ENCODE data around the gene KCP.

The KCP gene

DNA sequence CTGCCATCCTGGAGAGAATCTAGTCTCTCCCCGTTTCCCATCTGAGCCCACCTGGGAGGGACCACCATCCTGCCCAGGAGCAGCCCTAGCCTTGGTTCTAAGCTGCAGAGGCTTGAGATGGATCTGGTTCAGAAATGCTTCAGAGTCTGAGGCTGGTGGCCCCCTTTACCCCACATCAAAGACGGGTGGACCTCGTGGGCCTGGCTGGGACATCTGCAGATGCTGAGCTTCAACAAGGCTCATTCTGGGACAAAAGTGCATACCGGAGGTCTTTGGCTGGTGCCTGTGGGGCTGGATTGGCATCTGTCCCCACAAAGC is 22.3 kb upstream of the KCP start:
- no peak for DNase-seq (ENCODE audit: low read depth)
- H3K4me3 ChIP-seq (ENCODE audit: low read length) = no peak overlapping the region

DNA sequence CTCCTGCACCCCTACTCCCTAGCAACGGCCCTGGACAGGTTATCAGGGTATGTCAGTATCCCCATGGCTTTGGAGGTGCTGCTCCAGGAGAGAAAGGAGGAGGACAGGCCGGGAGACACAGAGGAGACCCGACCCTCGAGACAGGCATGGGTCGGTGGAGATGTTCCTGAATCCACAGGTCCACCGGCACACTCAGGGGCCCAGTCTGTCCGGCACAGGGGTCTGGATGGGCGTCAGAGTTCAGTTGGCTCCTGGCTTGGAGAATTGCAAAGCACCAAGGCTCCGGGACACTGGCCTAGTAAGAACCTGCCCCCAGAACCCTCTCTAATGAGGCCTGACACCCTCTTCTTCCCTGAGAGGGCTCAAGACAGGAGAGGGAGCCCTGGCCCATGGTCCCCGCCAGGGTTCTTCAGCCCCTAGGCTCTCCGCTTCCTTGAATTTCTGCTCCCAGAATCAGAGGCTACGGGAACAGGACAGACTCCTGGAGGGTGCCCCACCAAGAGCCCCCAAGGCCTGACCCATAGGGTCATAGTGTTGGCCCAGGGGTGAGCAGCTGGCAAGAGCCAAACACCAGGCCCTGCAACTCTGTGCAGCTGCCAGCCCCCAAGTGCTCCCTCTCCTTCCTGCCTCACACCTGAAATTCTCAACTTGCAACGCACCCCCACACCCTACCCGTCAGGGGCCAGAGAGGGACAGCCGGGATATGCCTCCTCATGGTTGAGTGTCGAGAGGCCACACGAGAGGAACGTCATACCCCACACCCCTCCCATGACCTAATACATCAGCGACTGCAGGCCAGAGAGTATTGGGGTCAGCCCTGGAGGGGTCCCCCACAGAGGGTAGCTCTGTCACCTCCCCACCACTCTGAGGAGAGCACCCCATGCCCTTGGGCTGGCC is 21.7 kb upstream of the KCP start:
- no peak overlapping the region for H3K4me3 ChIP-seq (ENCODE audit: low read length)
- TF ChIP-seq, protein P1, sequence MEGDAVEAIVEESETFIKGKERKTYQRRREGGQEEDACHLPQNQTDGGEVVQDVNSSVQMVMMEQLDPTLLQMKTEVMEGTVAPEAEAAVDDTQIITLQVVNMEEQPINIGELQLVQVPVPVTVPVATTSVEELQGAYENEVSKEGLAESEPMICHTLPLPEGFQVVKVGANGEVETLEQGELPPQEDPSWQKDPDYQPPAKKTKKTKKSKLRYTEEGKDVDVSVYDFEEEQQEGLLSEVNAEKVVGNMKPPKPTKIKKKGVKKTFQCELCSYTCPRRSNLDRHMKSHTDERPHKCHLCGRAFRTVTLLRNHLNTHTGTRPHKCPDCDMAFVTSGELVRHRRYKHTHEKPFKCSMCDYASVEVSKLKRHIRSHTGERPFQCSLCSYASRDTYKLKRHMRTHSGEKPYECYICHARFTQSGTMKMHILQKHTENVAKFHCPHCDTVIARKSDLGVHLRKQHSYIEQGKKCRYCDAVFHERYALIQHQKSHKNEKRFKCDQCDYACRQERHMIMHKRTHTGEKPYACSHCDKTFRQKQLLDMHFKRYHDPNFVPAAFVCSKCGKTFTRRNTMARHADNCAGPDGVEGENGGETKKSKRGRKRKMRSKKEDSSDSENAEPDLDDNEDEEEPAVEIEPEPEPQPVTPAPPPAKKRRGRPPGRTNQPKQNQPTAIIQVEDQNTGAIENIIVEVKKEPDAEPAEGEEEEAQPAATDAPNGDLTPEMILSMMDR (IDR thresholded peaks at IDR 0.05; ENCODE audit: insufficient read depth, low read depth, low read length, missing control alignments) = no peak
- no peak for DNase-seq (ENCODE audit: low read depth)

More for the DNA sequence above, 22.3 kb upstream of the KCP start:
- TF ChIP-seq, protein P1 (IDR thresholded peaks at IDR 0.05; ENCODE audit: insufficient read depth, low read depth, low read length, missing control alignments) = no peak

DNA sequence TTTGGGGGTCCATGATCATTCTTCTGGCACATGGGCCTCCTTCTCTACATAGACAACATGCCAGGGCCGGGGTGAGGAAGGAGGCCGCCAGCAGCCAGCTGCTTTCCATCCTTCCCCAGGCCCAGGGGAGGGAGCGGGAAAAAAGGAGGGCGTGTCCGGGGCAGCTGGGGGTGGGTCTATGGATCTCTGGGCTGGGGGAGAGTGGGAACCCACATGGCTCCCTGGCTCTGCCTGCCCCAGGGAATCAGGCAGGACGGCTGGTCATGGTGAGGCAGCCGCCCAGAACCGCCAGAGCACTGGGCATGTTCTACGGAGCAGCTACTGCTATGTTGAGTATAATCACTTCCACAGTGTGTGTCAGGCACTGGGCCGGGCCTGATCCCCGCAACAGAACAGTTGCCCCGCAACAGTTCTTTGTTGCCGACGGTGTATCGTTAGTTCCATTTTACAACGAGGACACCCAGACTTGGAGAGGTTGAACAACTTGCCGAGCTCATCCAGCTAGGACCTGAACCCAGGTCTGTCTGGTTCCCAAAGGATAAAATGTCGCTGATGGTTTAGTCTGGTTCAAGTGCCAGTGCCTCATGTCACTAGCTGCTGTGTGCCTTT is 20.8 kb upstream of the KCP start:
- TF ChIP-seq, protein P1 (IDR thresholded peaks at IDR 0.05; ENCODE audit: insufficient read depth, low read depth, low read length, missing control alignments) = no peak
- DNase-seq (ENCODE audit: low read depth) = no peak
- no peak overlapping the region for H3K4me3 ChIP-seq (ENCODE audit: low read length)

DNA sequence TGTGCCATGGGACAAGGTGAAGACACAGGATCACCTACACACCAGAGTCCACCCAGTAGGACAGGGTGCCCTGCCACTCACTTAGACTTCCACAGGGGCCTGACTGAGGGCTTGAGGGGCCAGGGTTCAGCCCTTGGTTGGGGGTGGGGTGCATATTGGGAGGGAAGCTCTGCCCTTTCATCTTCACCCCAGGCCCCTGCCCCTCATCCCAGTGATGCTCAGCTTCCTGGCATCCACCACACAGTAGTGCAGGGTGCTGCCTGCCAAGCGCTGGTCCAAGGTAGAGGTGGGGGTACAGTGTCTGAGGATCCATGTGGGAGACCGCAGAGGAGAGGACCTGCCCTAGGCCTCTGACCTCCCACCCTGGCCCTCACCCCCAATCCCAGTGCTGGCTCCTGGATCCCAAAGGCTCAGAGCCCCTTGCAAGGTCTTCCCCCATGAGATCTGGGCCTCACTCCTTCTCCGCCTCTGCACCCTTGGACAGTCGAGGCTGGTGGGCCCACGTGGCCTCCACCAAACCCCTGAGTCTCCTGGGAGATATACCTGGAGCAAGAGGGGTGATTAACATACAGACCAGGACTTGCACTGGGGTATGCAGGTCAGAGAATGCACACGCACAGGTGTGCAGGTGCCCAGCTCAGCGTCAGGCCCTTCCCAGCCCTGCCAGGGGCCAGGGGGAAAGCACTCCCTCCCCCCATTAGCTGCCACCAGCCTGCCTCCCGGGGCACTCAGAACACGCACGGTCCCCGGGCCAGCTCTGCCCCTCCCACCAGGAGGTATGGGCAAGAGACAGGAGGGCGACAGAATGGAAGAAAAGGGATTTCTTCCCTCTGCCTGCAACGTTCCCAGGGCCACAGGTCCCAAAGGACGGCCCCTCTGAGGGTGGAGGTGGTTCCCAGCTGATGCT is 18.6 kb upstream of the KCP start:
- TF ChIP-seq, protein P1 (IDR thresholded peaks at IDR 0.05; ENCODE audit: insufficient read depth, low read depth, low read length, missing control alignments) = no peak
- no peak for DNase-seq (ENCODE audit: low read depth)
- no peak overlapping the region for H3K4me3 ChIP-seq (ENCODE audit: low read length)

DNA sequence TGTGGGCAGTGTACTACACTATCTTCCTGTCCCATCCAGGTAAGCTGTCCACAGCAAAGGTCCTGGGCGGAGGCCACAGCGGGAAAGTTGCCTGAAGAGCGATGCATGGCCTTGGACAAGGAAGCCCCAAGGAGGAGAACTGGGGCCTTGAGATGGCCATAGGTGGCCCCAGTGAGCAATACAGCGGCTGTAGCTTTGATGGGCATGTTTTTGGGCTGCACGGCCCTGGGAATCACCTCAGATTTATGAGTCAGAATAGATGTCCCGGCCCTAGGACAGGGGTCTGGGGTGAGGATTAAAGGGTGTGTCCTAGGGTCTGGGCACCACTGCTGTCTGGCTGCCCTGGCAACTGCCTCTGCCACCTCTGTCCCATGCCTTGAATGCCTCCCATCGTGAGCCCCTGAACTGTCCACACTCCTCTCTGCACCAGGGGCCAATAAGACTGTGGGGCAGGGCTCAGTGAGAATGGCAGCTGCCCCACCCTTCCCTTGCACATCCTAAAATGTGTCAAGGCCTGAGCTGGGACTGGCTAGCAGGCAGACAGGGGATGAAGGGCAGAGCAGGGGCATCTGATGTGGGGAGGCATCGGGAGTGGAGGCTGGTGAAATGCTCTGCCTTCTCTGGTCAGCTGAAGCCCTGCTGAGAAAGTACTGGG is 17.8 kb upstream of the KCP start:
- TF ChIP-seq, protein P1 (IDR thresholded peaks at IDR 0.05; ENCODE audit: insufficient read depth, low read depth, low read length, missing control alignments) = no peak
- no peak for DNase-seq (ENCODE audit: low read depth)
- no peak overlapping the region for H3K4me3 ChIP-seq (ENCODE audit: low read length)

All from epithelial cell of esophagus (primary cell).